ENCODE measurements around the gene LY6G6F. TPM values are rescaled to one million over a fixed set of nuclear protein-coding genes. Genes with fewer than 3 reads are reported as not detected.

LY6G6F gene
- total and polyA plus RNA-seq, 2 of the 13 experiments (the other 11 are each of a cell fraction or from before 2014, with no cell fraction given), result not detected

- TF ChIP-seq NFE2 (CRISPR knock-in tag; IDR thresholded peaks at IDR 0.05) (no peak), ZNF335 (CRISPR knock-in tag; IDR thresholded peaks at IDR 0.05) (peak; percentile 3; the same call in 1 of the 2 replicates), ZNF780A (CRISPR knock-in tag; IDR thresholded peaks at IDR 0.05) (no peak), ZFP41 (CRISPR knock-in tag; IDR thresholded peaks at IDR 0.05; ENCODE audit: borderline replicate concordance) (no peak), PAF1 (CRISPR knock-in tag; IDR thresholded peaks at IDR 0.05) (no peak), ELF3 (CRISPR knock-in tag; IDR thresholded peaks at IDR 0.05) (no peak), ZNF547 (CRISPR knock-in tag; IDR thresholded peaks at IDR 0.05) (no peak), SAFB2 (CRISPR knock-in tag; IDR thresholded peaks at IDR 0.05; ENCODE audit: borderline replicate concordance, low read depth) (no peak), SOX13 (IDR thresholded peaks at IDR 0.05) (no peak), SOX13 (CRISPR knock-in tag; conservative IDR thresholded peaks at IDR 0.05 in 1 of 2, IDR thresholded peaks at IDR 0.05 in 1 of 2) (no peak), TCF7 (IDR thresholded peaks at IDR 0.05; ENCODE audit: low read depth) (no peak), TRIM24 (CRISPR knock-in tag; IDR thresholded peaks at IDR 0.05) (no peak), ZNF20 (CRISPR knock-in tag; IDR thresholded peaks at IDR 0.05) (no peak), CC2D1A (CRISPR knock-in tag; IDR thresholded peaks at IDR 0.05) (no peak), ZMAT3 (CRISPR knock-in tag; conservative IDR thresholded peaks at IDR 0.05) (peak; percentile 0; the same call in 1 of the 2 replicates), ZNF382 (CRISPR knock-in tag; IDR thresholded peaks at IDR 0.05; ENCODE audit: borderline replicate concordance) (no peak), MXD1 (CRISPR knock-in tag; IDR thresholded peaks at IDR 0.05) (no peak), CENPT (CRISPR knock-in tag; IDR thresholded peaks at IDR 0.05; ENCODE audit: low read depth) (no peak)
- TF ChIP-seq, protein P1, sequence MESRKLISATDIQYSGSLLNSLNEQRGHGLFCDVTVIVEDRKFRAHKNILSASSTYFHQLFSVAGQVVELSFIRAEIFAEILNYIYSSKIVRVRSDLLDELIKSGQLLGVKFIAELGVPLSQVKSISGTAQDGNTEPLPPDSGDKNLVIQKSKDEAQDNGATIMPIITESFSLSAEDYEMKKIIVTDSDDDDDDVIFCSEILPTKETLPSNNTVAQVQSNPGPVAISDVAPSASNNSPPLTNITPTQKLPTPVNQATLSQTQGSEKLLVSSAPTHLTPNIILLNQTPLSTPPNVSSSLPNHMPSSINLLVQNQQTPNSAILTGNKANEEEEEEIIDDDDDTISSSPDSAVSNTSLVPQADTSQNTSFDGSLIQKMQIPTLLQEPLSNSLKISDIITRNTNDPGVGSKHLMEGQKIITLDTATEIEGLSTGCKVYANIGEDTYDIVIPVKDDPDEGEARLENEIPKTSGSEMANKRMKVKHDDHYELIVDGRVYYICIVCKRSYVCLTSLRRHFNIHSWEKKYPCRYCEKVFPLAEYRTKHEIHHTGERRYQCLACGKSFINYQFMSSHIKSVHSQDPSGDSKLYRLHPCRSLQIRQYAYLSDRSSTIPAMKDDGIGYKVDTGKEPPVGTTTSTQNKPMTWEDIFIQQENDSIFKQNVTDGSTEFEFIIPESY (CRISPR knock-in tag; IDR thresholded peaks at IDR 0.05), result no peak
- TF ChIP-seq, protein P2, sequence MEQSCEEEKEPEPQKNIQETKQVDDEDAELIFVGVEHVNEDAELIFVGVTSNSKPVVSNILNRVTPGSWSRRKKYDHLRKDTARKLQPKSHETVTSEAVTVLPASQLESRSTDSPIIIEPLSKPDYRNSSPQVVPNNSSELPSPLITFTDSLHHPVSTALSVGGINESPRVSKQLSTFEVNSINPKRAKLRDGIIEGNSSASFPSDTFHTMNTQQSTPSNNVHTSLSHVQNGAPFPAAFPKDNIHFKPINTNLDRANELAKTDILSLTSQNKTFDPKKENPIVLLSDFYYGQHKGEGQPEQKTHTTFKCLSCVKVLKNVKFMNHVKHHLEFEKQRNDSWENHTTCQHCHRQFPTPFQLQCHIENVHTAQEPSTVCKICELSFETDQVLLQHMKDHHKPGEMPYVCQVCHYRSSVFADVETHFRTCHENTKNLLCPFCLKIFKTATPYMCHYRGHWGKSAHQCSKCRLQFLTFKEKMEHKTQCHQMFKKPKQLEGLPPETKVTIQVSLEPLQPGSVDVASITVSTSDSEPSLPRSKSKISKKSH (CRISPR knock-in tag; IDR thresholded peaks at IDR 0.05; ENCODE audit: borderline replicate concordance), result no peak
- TF ChIP-seq, protein P3, sequence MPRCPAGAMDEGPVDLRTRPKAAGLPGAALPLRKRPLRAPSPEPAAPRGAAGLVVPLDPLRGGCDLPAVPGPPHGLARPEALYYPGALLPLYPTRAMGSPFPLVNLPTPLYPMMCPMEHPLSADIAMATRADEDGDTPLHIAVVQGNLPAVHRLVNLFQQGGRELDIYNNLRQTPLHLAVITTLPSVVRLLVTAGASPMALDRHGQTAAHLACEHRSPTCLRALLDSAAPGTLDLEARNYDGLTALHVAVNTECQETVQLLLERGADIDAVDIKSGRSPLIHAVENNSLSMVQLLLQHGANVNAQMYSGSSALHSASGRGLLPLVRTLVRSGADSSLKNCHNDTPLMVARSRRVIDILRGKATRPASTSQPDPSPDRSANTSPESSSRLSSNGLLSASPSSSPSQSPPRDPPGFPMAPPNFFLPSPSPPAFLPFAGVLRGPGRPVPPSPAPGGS (CRISPR knock-in tag; IDR thresholded peaks at IDR 0.05), result no peak
- TF ChIP-seq, protein P4, sequence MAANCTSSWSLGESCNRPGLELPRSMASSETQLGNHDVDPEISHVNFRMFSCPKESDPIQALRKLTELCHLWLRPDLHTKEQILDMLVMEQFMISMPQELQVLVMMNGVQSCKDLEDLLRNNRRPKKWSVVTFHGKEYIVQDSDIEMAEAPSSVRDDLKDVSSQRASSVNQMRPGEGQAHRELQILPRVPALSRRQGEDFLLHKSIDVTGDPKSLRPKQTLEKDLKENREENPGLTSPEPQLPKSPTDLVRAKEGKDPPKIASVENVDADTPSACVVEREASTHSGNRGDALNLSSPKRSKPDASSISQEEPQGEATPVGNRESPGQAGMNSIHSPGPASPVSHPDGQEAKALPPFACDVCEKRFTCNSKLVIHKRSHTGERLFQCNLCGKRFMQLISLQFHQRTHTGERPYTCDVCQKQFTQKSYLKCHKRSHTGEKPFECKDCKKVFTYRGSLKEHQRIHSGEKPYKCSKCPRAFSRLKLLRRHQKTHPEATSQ (CRISPR knock-in tag; IDR thresholded peaks at IDR 0.05; ENCODE audit: borderline replicate concordance), result no peak
These were observed 30.2 kb downstream of the LY6G6F start (continued) for GRCh38 chr6:31736768-31737314.
